CD4-positive, alpha-beta T cell (primary cell): Measurements from ENCODE around the gene PCDHB7. TPM values are rescaled to one million over a fixed set of nuclear protein-coding genes. Genes with fewer than 3 reads are reported as not detected.
"Not testable (repeated sequence)": the region's sequence is repeated elsewhere in the genome, so short reads cannot be mapped to it uniquely, and the experiment has no call there.

ENCODE experiments used
- ATAC-seq: fragments of 200-7000 bp; cut with Tn5 transposase; one replicate; pipeline ENCODE4 v1.10.0; 2022; ENCODE audit warnings: mild to moderate bottlenecking; ENCODE audit not compliant: poor library complexity
- CTCF ChIA-PET: fragments of 350-600 bp; sonication (Branson Sonifier 250); formaldehyde crosslinking; loops from one replicate; lab custom pipeline; 2021; ENCODE audit warnings: antibody characterized with exemption, inconsistent platforms; lab: Charles Lee
- POLR2A ChIA-PET: fragments of 350-600 bp; sonication (Branson Sonifier 250); formaldehyde crosslinking; loops from one replicate; lab custom pipeline; 2021; ENCODE audit warnings: antibody characterized with exemption, inconsistent platforms; lab: Charles Lee
- DNase-seq, 14 experiments: peaks; one replicate each; pipeline ENCODE4 v3.0.0-alpha.2; 2013 to 2020; ENCODE audit warnings: mixed read lengths in 2 of 14
- H3K27ac ChIP-seq, 2 donors: one replicate each; pipeline versions ENCODE4 v1.5.1 to v1.7.0; 2013; ENCODE audit warnings: low read length in 2 of 2, low read depth in 1 of 2, mild to moderate bottlenecking in 1 of 2
- H3K27me3 ChIP-seq, 2 experiments: 1 replicate in 1 of 2; 2 replicates in 1 of 2; pipeline versions ENCODE4 v1.6.1 to v1.7.0; 2013; ENCODE audit warnings: low read length in 2 of 2, control low read depth in 1 of 2, mild to moderate bottlenecking in 1 of 2, moderate library complexity in 1 of 2; ENCODE audit not compliant: insufficient read depth in 2 of 2, control insufficient read depth in 1 of 2
- H3K36me3 ChIP-seq: one replicate; pipeline ENCODE4 v1.6.1; 2013; ENCODE audit warnings: low read length, control low read depth; ENCODE audit not compliant: insufficient read depth
- H3K4me1 ChIP-seq: one replicate; pipeline ENCODE4 v1.6.1; 2013; ENCODE audit warnings: low read length, control low read depth; ENCODE audit not compliant: insufficient read depth
- H3K4me3 ChIP-seq: one replicate; pipeline ENCODE4 v1.5.1; 2013; ENCODE audit warnings: mild to moderate bottlenecking, low read length, moderate library complexity
- H3K9me3 ChIP-seq, 2 experiments: 1 replicate in 1 of 2; 2 replicates in 1 of 2; pipeline versions ENCODE4 v1.6.1 to v1.7.0; 2013; ENCODE audit warnings: low read length in 2 of 2, mild to moderate bottlenecking in 2 of 2, control low read depth in 1 of 2, moderate library complexity in 1 of 2; ENCODE audit not compliant: control insufficient read depth in 1 of 2, insufficient read depth in 1 of 2
- H3K27ac Mint-ChIP-seq: one replicate; pipeline ENCODE4 v1.8.0; 2020; ENCODE audit warnings: mixed read lengths
- H3K27me3 Mint-ChIP-seq: one replicate; pipeline ENCODE4 v1.8.0; 2021; ENCODE audit warnings: mixed read lengths
- H3K36me3 Mint-ChIP-seq: one replicate; pipeline ENCODE4 v1.8.0; 2021; ENCODE audit warnings: low read depth, mixed read lengths
- H3K4me1 Mint-ChIP-seq: one replicate; pipeline ENCODE4 v1.8.0; 2021; ENCODE audit warnings: low read depth, mixed read lengths
- H3K4me3 Mint-ChIP-seq: one replicate; pipeline ENCODE4 v1.8.0; 2020; ENCODE audit warnings: mild to moderate bottlenecking, mixed read lengths
- H3K9me3 Mint-ChIP-seq: one replicate; pipeline ENCODE4 v1.8.0; 2020; ENCODE audit warnings: mixed read lengths
- intact Hi-C, 2 experiments: fragments of 100-400 bp; cut with DNase I in 1 of 2; cut with micrococcal nuclease in 1 of 2; formaldehyde crosslinking; loops; one replicate each; pipeline versions ENCODE4 v1.15.1 to v1.9.0; 2023 to 2025; cut with DNase I, micrococcal nuclease
- total RNA-seq, 174 experiments: library from RNA in 2 of 174; stranded (reverse) in 2 of 174; gene quantifications; one replicate each; pipeline ENCODE4 v1.2.3 and lab custom pipeline; 2021 to 2026
- TF ChIP-seq, protein P1 (sequence below): fragments of 200-600 bp; IDR thresholded peaks from one replicate; pipeline ENCODE4 v1.8.0; 2022; ENCODE audit warnings: antibody characterized with exemption, mild to moderate bottlenecking

Gene PCDHB7
- total RNA-seq, 2 experiments from 2014 or later, result not detected

DNA sequence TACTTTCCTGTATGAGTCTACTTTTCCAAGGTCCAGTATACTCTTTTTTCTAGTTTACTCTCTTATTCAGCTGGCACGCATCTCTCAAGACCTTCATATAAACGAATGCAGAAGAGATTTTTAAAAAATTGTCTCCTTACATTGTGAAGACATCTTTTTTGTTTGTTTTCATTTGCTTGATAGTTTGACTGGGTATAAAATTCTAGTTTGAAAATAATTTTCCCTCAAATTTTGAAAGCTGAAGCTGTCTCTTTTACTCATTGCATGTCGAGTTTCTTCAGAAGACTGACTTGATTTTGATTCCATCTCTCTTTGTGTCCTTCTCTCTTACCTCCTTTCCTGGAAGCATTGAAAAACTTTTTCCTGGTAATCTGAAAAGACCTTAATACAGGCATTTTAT lies 23.9 kb downstream of the PCDHB7 start:
- H3K27me3 ChIP-seq, result peaks cover 16 to 25% of the 10 kb centered on the region in 2 experiments
- ATAC-seq, result no peak
- H3K4me3 Mint-ChIP-seq, result no peak overlapping the region
- H3K4me1 ChIP-seq, result no peaks in the 10 kb centered on the region
- no peak overlapping the region for H3K27ac ChIP-seq
- peaks cover 80% of the 10 kb centered on the region for H3K27me3 Mint-ChIP-seq
- H3K27ac Mint-ChIP-seq, result no peak overlapping the region
- no peaks in the 10 kb centered on the region for H3K36me3 ChIP-seq
- H3K9me3 Mint-ChIP-seq, result peaks cover 13% of the 10 kb centered on the region
- H3K36me3 Mint-ChIP-seq, result peaks cover 11% of the 10 kb centered on the region
- intact Hi-C loops, result loop anchor here in 1 of 2 experiments (10.0 kb wide), 1 partner anchor 358 kb away; no protein-coding TSS in a partner anchor
- no peak overlapping the region for H3K4me3 ChIP-seq
- no peaks in the 10 kb centered on the region for H3K4me1 Mint-ChIP-seq
- H3K9me3 ChIP-seq, result peaks cover 9 to 33% of the 10 kb centered on the region in 2 experiments
- ChIA-PET POLR2A (no interaction called here), CTCF (interaction anchor here (1.5 kb wide), 1 partner anchor 10 kb away, joined by 3 read pairs; the partner anchor contains the start of gene PCDHB9)
- no peak for DNase-seq
- TF ChIP-seq, protein P1, sequence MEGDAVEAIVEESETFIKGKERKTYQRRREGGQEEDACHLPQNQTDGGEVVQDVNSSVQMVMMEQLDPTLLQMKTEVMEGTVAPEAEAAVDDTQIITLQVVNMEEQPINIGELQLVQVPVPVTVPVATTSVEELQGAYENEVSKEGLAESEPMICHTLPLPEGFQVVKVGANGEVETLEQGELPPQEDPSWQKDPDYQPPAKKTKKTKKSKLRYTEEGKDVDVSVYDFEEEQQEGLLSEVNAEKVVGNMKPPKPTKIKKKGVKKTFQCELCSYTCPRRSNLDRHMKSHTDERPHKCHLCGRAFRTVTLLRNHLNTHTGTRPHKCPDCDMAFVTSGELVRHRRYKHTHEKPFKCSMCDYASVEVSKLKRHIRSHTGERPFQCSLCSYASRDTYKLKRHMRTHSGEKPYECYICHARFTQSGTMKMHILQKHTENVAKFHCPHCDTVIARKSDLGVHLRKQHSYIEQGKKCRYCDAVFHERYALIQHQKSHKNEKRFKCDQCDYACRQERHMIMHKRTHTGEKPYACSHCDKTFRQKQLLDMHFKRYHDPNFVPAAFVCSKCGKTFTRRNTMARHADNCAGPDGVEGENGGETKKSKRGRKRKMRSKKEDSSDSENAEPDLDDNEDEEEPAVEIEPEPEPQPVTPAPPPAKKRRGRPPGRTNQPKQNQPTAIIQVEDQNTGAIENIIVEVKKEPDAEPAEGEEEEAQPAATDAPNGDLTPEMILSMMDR, result no peak

DNA sequence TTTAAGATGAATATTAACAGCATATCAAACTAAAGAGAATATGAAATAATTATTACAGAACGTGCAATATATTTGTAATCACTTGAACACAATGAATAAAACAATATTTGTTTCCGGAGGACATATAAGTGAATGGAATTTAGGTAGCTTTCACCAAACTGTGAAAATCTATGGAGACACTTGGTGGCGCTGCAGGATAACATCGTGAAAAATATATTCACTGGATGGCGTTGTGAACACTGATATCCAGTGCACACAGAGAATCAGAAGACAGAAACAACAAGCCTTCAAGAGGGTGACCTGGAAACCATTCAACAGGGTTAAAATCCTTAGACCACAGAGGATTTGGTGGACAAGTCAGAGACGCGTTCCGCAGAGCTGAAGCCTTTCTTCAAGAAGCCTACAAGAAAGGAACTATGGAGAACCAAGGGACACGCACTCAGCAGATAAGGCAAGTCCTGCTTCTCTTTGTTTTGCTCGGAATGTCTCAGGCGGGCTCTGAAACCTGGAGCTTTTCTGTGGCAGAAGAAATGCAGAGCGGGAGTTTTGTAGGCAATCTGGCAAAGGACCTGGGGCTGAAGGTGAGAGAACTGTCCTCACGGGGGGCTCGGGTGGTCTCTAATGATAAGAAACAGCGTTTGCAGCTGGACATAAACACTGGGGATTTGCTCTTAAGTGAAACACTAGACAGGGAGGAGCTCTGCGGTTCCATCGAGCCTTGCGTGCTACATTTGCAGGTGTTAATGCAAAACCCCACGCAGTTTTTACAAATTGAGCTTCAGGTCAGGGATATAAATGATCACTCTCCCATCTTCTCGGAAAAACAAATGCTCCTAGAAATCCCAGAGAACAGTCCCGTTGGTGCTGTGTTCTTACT lies 27.2 kb downstream of the PCDHB7 start, which contains the start of gene PCDHB11:
Gene PCDHB11 (plus strand): TSS at position 269 of the 877 bp plus-strand sequence. CDS start 148 bp downstream, at position 417.
- H3K4me3 ChIP-seq, result no peak within 1 kb of the TSS

DNA sequence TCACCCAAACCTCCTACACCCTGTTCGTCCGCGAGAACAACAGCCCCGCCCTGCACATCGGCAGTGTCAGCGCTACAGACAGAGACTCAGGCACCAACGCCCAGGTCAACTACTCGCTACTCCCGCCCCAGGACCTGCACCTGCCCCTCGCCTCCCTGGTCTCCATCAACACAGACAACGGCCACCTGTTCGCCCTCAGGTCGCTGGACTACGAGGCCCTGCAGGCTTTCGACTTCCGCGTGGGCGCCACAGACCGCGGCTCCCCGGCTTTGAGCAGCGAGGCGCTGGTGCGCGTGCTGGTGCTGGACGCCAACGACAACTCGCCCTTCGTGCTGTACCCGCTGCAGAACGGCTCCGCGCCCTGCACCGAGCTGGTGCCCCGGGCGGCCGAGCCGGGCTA lies 28.7 kb downstream of the PCDHB7 start:
- CTCF ChIA-PET, H3K4me3 ChIP-seq, H3K4me1 Mint-ChIP-seq, H3K36me3 ChIP-seq, H3K36me3 Mint-ChIP-seq, POLR2A ChIA-PET, H3K4me1 ChIP-seq, H3K4me3 Mint-ChIP-seq, ATAC-seq, DNase-seq, H3K27ac Mint-ChIP-seq, intact Hi-C loops, H3K27ac ChIP-seq: not testable (repeated sequence)
- Histone ChIP-seq H3K27me3 (peaks cover 15 to 19% of the 10 kb centered on the region in 2 experiments), H3K9me3 (peaks cover 19 to 23% of the 10 kb centered on the region in 2 experiments)
- H3K27me3 Mint-ChIP-seq, result peaks cover 76% of the 10 kb centered on the region
- H3K9me3 Mint-ChIP-seq, result peaks cover 14% of the 10 kb centered on the region

More for the DNA sequence above, 27.2 kb downstream of the PCDHB7 start, which contains the start of gene PCDHB11:
- Histone ChIP-seq H3K4me1 (no peaks in the 10 kb centered on the region), H3K27ac (no peak within 1 kb of the TSS), H3K27me3 (peaks cover 18 to 19% of the 10 kb centered on the region in 2 experiments), H3K36me3 (no peaks in the 10 kb centered on the region), H3K9me3 (peaks cover 25 to 27% of the 10 kb centered on the region in 2 experiments)
- Mint-ChIP-seq H3K9me3 (peaks cover 15% of the 10 kb centered on the region), H3K4me3 (no peak within 1 kb of the TSS), H3K27ac (no peak within 1 kb of the TSS), H3K4me1 (no peaks in the 10 kb centered on the region), H3K27me3 (peaks cover 71% of the 10 kb centered on the region), H3K36me3 (no peaks in the 10 kb centered on the region)
- ATAC-seq (no peak), DNase-seq (peak in 1 of 14 experiments; percentile 3)
- ChIA-PET CTCF (no interaction called here), POLR2A (no interaction called here)
- intact Hi-C loops, result loop anchor here in 1 of 2 experiments (10.0 kb wide), 1 partner anchor 355 kb away; no protein-coding TSS in a partner anchor
- TF ChIP-seq, protein P1, result no peak

DNA sequence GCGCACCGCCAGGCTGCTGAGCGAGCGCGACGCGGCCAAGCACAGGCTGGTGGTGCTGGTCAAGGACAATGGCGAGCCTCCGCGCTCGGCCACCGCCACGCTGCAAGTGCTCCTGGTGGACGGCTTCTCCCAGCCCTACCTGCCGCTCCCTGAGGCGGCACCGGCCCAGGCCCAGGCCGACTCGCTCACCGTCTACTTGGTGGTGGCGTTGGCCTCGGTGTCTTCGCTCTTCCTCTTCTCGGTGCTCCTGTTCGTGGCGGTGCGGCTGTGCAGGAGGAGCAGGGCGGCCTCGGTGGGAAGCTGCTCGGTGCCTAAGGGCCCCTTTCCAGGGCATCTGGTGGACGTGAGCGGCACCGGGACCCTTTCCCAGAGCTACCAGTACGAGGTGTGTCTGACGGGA lies 29.2 kb downstream of the PCDHB7 start:
- Histone ChIP-seq H3K9me3 (peaks cover 13 to 23% of the 10 kb centered on the region in 2 experiments), H3K27me3 (peaks cover 15 to 21% of the 10 kb centered on the region in 2 experiments)
- H3K27ac Mint-ChIP-seq, CTCF ChIA-PET, DNase-seq, intact Hi-C loops, H3K36me3 ChIP-seq, ATAC-seq, POLR2A ChIA-PET, H3K4me1 Mint-ChIP-seq, H3K4me3 Mint-ChIP-seq, H3K36me3 Mint-ChIP-seq, H3K4me3 ChIP-seq, H3K27ac ChIP-seq, H3K4me1 ChIP-seq, H3K9me3 Mint-ChIP-seq: not testable (repeated sequence)
- peaks cover 76% of the 10 kb centered on the region for H3K27me3 Mint-ChIP-seq
